ENCODE measurements around the gene ELMO1. TPM values are rescaled to one million over a fixed set of nuclear protein-coding genes. Genes with fewer than 3 reads are reported as not detected.

ELMO1 gene
- total and polyA plus RNA-seq, 10 of the 15 experiments (the other 5 are each of a cell fraction or from before 2014, with no cell fraction given): 22.6 to 85.9 (median 56.6) TPM

DNA sequence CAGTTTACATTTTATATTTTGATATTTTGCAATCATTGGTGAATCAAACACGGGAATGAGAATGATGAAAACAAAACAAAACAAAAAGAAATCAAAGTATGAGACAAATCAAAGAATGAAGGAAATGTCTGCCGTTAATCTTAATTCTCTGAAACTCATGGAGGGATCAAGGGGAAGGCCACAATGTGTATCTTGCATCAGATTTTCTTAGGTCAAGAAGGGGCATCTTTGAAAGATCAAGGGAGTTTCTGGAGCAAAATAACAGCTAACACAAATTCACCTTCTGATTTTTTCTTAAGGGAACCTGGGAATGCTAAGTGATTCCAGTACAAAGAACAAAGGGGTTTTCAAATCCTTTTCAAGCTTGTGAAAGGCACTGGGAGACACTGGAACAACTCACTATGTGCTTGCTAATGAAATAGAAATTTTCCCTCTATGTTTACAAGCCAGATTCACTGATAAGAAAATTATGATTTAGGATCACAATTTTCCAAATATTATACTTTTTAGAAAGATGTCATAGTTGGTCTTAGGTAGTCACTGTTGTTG, 402.1 kb downstream of the ELMO1 start:
- DNase-seq (ENCODE audit: low read depth, low spot score): no peak
- Histone ChIP-seq H4K20me1 (ENCODE audit: control insufficient read depth, insufficient read depth) (no peaks in the 10 kb centered on the region), H3K9ac (ENCODE audit: control insufficient read depth, insufficient read depth, low read length) (no peak overlapping the region), H2AFZ (ENCODE audit: control insufficient read depth, low read depth, low read length) (no peak overlapping the region), H3K27ac (ENCODE audit: control insufficient read depth, insufficient read depth) (no peak overlapping the region), H3K9me3 (replicated peaks; ENCODE audit: control insufficient read depth, insufficient read depth, low read length) (no peaks in the 10 kb centered on the region), H3K79me2 (ENCODE audit: control insufficient read depth, insufficient read depth, low read length) (no peaks in the 10 kb centered on the region), H3K27me3 (replicated peaks in 1 of 2; ENCODE audit: control insufficient read depth in 2 of 2, insufficient read depth in 2 of 2, low read length in 1 of 2) (no peaks in the 10 kb centered on the region), H3K4me1 (ENCODE audit: control insufficient read depth, insufficient read depth, low read length) (no peaks in the 10 kb centered on the region), H3K4me3 (no peak overlapping the region), H3K36me3 (ENCODE audit: control insufficient read depth in 2 of 2, insufficient read depth in 2 of 2, low read length in 1 of 2) (no peaks in the 10 kb centered on the region), H3K4me2 (ENCODE audit: control insufficient read depth, insufficient read depth) (no peak overlapping the region)
- ChIA-PET CTCF (interaction anchor here (1.5 to 2.6 kb wide), 2 partner anchors 12 to 135 kb away, joined by 4 to 7 read pairs; no protein-coding TSS in a partner anchor), SMC1A (ENCODE audit: uncharacterized antibody, unreplicated experiment) (interaction anchor here (0.7 to 1.2 kb wide), 2 partner anchors 17 to 59 kb away, joined by 3 read pairs; no protein-coding TSS in a partner anchor), RAD21 (ENCODE audit: unreplicated experiment) (interaction anchor here (0.6 to 0.7 kb wide), 2 partner anchors 54 to 135 kb away, joined by 3 read pairs; no protein-coding TSS in a partner anchor), POLR2A (no interaction called here)
- 87% methylated on average over 2 of the region's 2 CpGs for WGBS (ENCODE audit: insufficient coverage, insufficient replicate concordance, low lambda C conversion rate, missing lambda C conversion rate)
- BruUV-seq (replicated peaks): no TSS peak
- TF ChIP-seq, protein P1, sequence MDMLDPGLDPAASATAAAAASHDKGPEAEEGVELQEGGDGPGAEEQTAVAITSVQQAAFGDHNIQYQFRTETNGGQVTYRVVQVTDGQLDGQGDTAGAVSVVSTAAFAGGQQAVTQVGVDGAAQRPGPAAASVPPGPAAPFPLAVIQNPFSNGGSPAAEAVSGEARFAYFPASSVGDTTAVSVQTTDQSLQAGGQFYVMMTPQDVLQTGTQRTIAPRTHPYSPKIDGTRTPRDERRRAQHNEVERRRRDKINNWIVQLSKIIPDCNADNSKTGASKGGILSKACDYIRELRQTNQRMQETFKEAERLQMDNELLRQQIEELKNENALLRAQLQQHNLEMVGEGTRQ (IDR thresholded peaks at IDR 0.05; ENCODE audit: borderline replicate concordance, low read depth, low read length): no peak
- TF ChIP-seq RAD51 (IDR thresholded peaks at IDR 0.05): no peak
- no peak for TF ChIP-seq HDAC2 (IDR thresholded peaks at IDR 0.05)
- TF ChIP-seq HDGF (IDR thresholded peaks at IDR 0.05): no peak
- no peak for TF ChIP-seq NR2C2 (IDR thresholded peaks at IDR 0.05; ENCODE audit: borderline replicate concordance, control insufficient read depth, insufficient read length, low read depth)
- TF ChIP-seq SMAD5 (IDR thresholded peaks at IDR 0.05; ENCODE audit: low read depth): no peak
- no peak for TF ChIP-seq BACH1 (IDR thresholded peaks at IDR 0.05; ENCODE audit: borderline replicate concordance)
- no peak for TF ChIP-seq NR2C1 (IDR thresholded peaks at IDR 0.05)
- TF ChIP-seq KDM1A (IDR thresholded peaks at IDR 0.05; ENCODE audit: borderline replicate concordance): no peak
- no peak for TF ChIP-seq YY1 (IDR thresholded peaks at IDR 0.05; ENCODE audit: low read depth, low read length)
- no peak for TF ChIP-seq SUZ12 (IDR thresholded peaks at IDR 0.05; ENCODE audit: unreplicated experiment)
- TF ChIP-seq SPI1 (IDR thresholded peaks at IDR 0.05; ENCODE audit: borderline replicate concordance, insufficient read depth, low read depth, low read length): no peak
- TF ChIP-seq ATF7 (IDR thresholded peaks at IDR 0.05; ENCODE audit: low read depth): no peak
- TF ChIP-seq GATAD2B (conservative IDR thresholded peaks at IDR 0.05; ENCODE audit: low read depth): no peak
- TF ChIP-seq SIN3A (IDR thresholded peaks at IDR 0.05; ENCODE audit: low read depth, low read length): no peak
- no peak for TF ChIP-seq BMI1 (IDR thresholded peaks at IDR 0.05; ENCODE audit: borderline replicate concordance)
- TF ChIP-seq RBBP5 (conservative IDR thresholded peaks at IDR 0.05): no peak
- no peak for TF ChIP-seq FOS (IDR thresholded peaks at IDR 0.05; ENCODE audit: borderline replicate concordance, extremely low read depth, insufficient read length)
- ATAC-seq: no peak
- FAIRE-seq: no peak
- intact Hi-C loops (cut with micrococcal nuclease; ENCODE audit: unreplicated experiment): no loop called here
- in situ Hi-C loops (cut with MboI): no loop called here

All from GM12878 (cell line).